Smooth muscle cell (in vitro differentiated cells): ENCODE measurements around the gene DOHH. TPM values are rescaled to one million over a fixed set of nuclear protein-coding genes. Genes with fewer than 3 reads are reported as not detected.

ENCODE experiments used
- DNase-seq: peaks from one replicate; lab custom pipeline; 2025; ENCODE audit not compliant: unreplicated experiment; lab: John Stamatoyannopoulos, UW
- H2AFZ ChIP-seq: fragments of 200-600 bp; sonication (generic); 2 replicates; pipeline ENCODE4 v1.6.0; 2016; ENCODE audit warnings: antibody characterized with exemption, low read depth, mild to moderate bottlenecking
- H3F3A ChIP-seq: fragments of 200-600 bp; sonication (generic); 2 replicates; pipeline ENCODE4 v1.6.0; 2017; ENCODE audit warnings: antibody characterized with exemption, low read depth
- H3K27ac ChIP-seq: fragments of 200-600 bp; sonication (generic); 2 replicates; pipeline ENCODE4 v1.5.1; 2016; ENCODE audit warnings: low read depth, mild to moderate bottlenecking
- H3K27me3 ChIP-seq: fragments of 200-600 bp; sonication (generic); 2 replicates; pipeline ENCODE4 v1.6.1; 2016; ENCODE audit warnings: low read depth, mild to moderate bottlenecking
- H3K36me3 ChIP-seq: fragments of 200-600 bp; sonication (generic); 2 replicates; pipeline ENCODE4 v1.5.1; 2016; ENCODE audit warnings: low read depth
- H3K4me1 ChIP-seq: fragments of 200-600 bp; sonication (generic); 2 replicates; pipeline ENCODE4 v1.5.1; 2016; ENCODE audit warnings: low read depth
- H3K4me2 ChIP-seq: fragments of 200-600 bp; sonication (generic); 2 replicates; pipeline ENCODE4 v1.6.0; 2016; ENCODE audit warnings: mild to moderate bottlenecking
- H3K4me3 ChIP-seq: fragments of 200-600 bp; sonication (generic); 2 replicates; pipeline ENCODE4 v1.5.1; 2016; ENCODE audit warnings: mild to moderate bottlenecking
- H3K79me2 ChIP-seq: fragments of 200-600 bp; sonication (generic); 2 replicates; pipeline ENCODE4 v1.6.0; 2016; ENCODE audit warnings: low read depth, mild to moderate bottlenecking
- H3K9ac ChIP-seq: fragments of 200-600 bp; sonication (generic); 2 replicates; pipeline ENCODE4 v1.6.0; 2016; ENCODE audit warnings: low read depth
- H3K9me3 ChIP-seq: fragments of 200-600 bp; sonication (generic); replicated peaks from 2 replicates; pipeline ENCODE4 v1.5.1; 2016; ENCODE audit warnings: low read depth
- H4K20me1 ChIP-seq: fragments of 200-600 bp; sonication (generic); 2 replicates; pipeline ENCODE4 v1.6.0; 2016; ENCODE audit warnings: low read depth
- WGBS: methylation state at CpG from one replicate; pipeline ENCODE4 v1.1.7; 2016; ENCODE audit warnings: low lambda C conversion rate; 5-methylcytosine and 5-hydroxymethylcytosine counted together
- polyA plus RNA-seq: library from polyadenylated mRNA; unstranded; fragments of >200 nt; fragmentation: Nextera tagmentation; extraction: Ambion mirVana; gene quantifications from 2 replicates; pipeline ENCODE4 v1.2.1, GENCODE V29; 2016
- total RNA-seq: library from RNA; depleted of rRNA; stranded (reverse); fragments of >200 nt; gene quantifications from 2 replicates; pipeline ENCODE4 v1.2.3, GENCODE V29; 2014
- TF ChIP-seq, protein P1 (sequence below): fragments of 200-600 bp; sonication (generic); IDR thresholded peaks from 2 replicates; pipeline ENCODE4 v1.5.1; 2017; ENCODE audit warnings: borderline replicate concordance, mild to moderate bottlenecking, antibody characterized with exemption; ENCODE audit not compliant: insufficient read depth, poor library complexity, severe bottlenecking

DOHH gene
- total and polyA plus RNA-seq, 2 experiments from 2014 or later = 8.7 to 27.2 TPM

DNA sequence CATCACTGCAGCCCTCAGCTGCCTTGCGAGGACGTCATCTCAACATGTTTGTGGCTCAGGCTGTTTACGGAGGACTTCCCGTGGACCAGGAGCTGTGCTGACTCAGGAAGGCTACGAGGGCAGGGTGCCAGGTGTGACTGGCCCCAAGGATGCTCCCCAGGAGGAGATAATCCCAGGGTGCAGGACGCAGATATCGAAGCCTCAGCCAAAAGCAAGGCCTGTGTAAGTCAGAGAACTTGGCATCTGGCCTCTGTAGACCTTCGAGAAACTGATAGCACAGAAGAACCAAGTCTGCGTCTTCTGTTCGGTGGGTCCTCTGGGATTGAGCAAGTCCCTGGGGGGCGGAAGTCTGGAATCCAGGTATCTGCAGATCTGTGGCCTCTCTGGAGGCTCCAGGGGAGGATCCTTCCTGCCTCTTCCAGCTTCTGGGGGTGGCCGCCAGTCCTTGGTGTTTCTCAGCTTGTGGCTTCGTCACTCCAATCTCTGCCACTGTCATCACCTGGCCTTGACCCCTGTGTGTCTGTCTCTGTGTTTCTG lies 2.6 kb upstream of the DOHH start:
- DNase-seq = no peak
- WGBS = 88% methylated on average over 13 of the region's 13 CpGs

DNA sequence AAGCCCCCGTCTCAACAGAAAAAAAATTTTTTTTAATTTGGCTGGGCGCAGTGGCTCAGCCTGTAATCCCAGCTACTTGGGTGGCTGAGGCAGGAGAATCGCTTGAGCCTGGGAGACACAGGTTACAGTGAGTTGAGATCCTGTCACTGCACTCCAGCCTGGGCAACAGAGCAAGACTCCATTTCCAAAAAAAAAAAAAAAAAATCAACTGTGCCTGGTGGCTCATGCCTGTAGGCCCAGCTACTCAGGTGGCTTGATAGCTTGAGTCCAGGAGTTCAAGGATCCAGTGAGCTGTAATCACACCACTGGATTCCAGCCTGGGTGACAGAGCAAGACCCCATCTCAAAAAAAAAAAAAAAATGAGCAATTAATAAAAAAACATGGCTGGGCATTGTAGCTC lies 1.3 kb upstream of the DOHH start:
- Histone ChIP-seq H3K4me2 (no peak overlapping the region), H3K9me3 (no peaks in the 10 kb centered on the region), H3K79me2 (peaks cover 35% of the 10 kb centered on the region), H3F3A (peaks cover 4% of the 10 kb centered on the region), H3K36me3 (no peaks in the 10 kb centered on the region), H2AFZ (no peak overlapping the region), H3K27ac (no peak overlapping the region), H3K27me3 (no peaks in the 10 kb centered on the region), H3K4me1 (peaks cover 9% of the 10 kb centered on the region), H3K4me3 (no peak overlapping the region), H3K9ac (no peak overlapping the region), H4K20me1 (no peaks in the 10 kb centered on the region)
- DNase-seq = no peak
- TF ChIP-seq, protein P1, sequence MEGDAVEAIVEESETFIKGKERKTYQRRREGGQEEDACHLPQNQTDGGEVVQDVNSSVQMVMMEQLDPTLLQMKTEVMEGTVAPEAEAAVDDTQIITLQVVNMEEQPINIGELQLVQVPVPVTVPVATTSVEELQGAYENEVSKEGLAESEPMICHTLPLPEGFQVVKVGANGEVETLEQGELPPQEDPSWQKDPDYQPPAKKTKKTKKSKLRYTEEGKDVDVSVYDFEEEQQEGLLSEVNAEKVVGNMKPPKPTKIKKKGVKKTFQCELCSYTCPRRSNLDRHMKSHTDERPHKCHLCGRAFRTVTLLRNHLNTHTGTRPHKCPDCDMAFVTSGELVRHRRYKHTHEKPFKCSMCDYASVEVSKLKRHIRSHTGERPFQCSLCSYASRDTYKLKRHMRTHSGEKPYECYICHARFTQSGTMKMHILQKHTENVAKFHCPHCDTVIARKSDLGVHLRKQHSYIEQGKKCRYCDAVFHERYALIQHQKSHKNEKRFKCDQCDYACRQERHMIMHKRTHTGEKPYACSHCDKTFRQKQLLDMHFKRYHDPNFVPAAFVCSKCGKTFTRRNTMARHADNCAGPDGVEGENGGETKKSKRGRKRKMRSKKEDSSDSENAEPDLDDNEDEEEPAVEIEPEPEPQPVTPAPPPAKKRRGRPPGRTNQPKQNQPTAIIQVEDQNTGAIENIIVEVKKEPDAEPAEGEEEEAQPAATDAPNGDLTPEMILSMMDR = no peak
- WGBS = 91% methylated on average over 3 of the region's 3 CpGs

More for the DNA sequence above, 2.6 kb upstream of the DOHH start:
- Histone ChIP-seq H3K36me3 (no peaks in the 10 kb centered on the region), H3K27me3 (no peaks in the 10 kb centered on the region), H3K4me3 (no peak overlapping the region), H3K9me3 (no peaks in the 10 kb centered on the region), H2AFZ (no peak overlapping the region), H3K9ac (no peak overlapping the region), H3K4me2 (no peak overlapping the region), H3K79me2 (peaks cover 38% of the 10 kb centered on the region), H3F3A (peaks cover 4% of the 10 kb centered on the region), H3K27ac (no peak overlapping the region), H3K4me1 (peaks cover 9% of the 10 kb centered on the region), H4K20me1 (peaks cover 9% of the 10 kb centered on the region)
- TF ChIP-seq, protein P1 = no peak

DNA sequence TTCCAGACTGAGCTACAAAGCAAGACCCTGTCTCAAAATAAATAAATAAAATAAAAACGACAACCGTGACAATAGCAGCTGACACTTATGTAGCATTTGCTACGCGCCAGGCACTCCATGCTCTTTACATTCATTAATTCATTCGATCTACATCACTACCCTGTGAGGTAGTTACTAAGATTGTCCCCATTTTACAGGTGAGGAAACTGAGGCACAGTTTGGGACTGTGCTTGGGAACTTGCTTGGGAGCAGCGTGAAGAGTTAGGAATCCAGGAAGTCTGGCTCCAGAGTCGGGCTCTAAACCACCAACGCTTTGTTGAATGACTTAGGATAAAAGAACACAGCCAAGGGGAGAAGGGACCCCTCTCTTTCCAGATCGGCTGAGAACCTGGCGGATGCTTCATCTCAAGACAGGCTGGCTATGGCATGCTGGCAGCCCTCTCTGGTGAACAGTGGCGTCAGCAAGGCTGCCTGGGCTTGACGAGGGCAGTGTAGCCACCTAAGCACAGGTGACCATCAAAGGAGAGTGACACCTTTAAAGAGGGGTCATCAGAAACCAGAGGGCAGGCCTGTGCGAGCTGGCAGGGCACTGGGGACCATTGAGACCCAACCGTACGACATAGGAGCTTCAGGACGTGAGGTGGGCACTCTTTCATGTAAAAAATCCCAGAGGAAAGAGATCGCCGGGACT lies 591 bp downstream of the DOHH start:
- WGBS = 29% methylated on average over 18 of the region's 18 CpGs
- no peaks in the 10 kb centered on the region for H3K9me3 ChIP-seq
- peak overlapping the region; percentile 92 for H3K27ac ChIP-seq
- H3F3A ChIP-seq = peaks cover 3% of the 10 kb centered on the region
- H3K36me3 ChIP-seq = no peaks in the 10 kb centered on the region
- no peaks in the 10 kb centered on the region for H3K27me3 ChIP-seq
- peak overlapping the region; percentile 70 for H3K4me3 ChIP-seq
- H3K4me1 ChIP-seq = peaks cover 9% of the 10 kb centered on the region
- peak overlapping the region; percentile 96 for H3K4me2 ChIP-seq
- H3K9ac ChIP-seq = peak overlapping the region; percentile 98
- H3K79me2 ChIP-seq = peaks cover 30% of the 10 kb centered on the region
- H2AFZ ChIP-seq = peak overlapping the region; percentile 90
- H4K20me1 ChIP-seq = no peaks in the 10 kb centered on the region
- TF ChIP-seq, protein P1 = no peak
- no peak for DNase-seq
